ENCODE data around the gene KRT84. TPM values are rescaled to one million over a fixed set of nuclear protein-coding genes. Genes with fewer than 3 reads are reported as not detected.

KRT84 gene
- total RNA-seq, 2 experiments from 2014 or later = not detected

- Mint-ChIP-seq H3K27me3 (no peaks in the 10 kb centered on the region), H3K4me1 (ENCODE audit: low read depth) (peaks cover 30% of the 10 kb centered on the region), H3K27ac (no peak overlapping the region), H3K4me3 (no peak overlapping the region), H3K36me3 (ENCODE audit: low read depth) (no peaks in the 10 kb centered on the region), H3K9me3 (no peaks in the 10 kb centered on the region)
- no peak for TF ChIP-seq CTCF (IDR thresholded peaks at IDR 0.05)
- intact Hi-C loops (cut with micrococcal nuclease) = no loop called here
- DNase-seq = no peak
- no peak for ATAC-seq
- CTCF ChIA-PET = no interaction called here
- POLR2A ChIA-PET = no interaction called here
These were observed 28.5 kb downstream of the KRT84 start for GRCh38 chr12:52356762-52357580.

DNA sequence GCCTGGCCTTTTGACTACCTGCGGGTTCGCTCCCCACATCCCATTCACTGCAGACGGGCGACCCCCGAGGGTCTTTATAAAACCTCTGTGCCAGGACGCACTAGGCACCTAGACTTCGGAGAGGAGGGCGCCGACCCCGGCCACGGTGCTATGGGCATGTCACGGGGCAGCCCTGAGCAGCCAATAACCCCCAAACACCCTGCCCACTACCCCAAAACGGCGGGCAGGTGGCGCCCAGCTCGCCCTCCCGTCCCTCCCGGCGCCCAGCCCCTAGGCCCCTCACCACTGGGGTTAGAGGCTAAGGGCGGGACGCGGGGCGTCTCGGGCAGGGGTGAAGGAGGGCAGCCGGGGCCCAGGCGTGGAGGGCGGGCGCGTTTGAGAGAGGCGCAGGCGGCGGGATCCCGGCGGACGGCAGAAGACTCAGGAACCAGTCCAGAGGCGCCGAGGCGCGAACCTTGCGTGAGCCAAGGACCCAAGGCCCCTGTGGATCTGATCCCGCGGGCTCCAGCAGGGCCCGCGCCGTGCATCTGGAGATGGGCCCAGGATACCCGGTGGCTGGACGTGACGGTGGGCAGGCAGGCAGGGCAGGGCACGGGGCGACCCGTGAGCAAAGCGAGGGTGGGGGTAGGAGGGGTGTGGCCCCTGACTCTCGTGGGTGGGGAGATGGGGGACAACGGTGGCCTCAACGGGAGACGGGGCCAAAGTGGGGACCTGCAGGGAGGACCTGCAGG is 29.3 kb downstream of the KRT84 start:
- POLR2A ChIA-PET = no interaction called here
- Mint-ChIP-seq H3K4me1 (ENCODE audit: low read depth) (peaks cover 33% of the 10 kb centered on the region), H3K27me3 (no peaks in the 10 kb centered on the region), H3K27ac (no peak overlapping the region), H3K36me3 (ENCODE audit: low read depth) (no peaks in the 10 kb centered on the region), H3K9me3 (no peaks in the 10 kb centered on the region), H3K4me3 (no peak overlapping the region)
- no peak for DNase-seq
- TF ChIP-seq CTCF (IDR thresholded peaks at IDR 0.05) = no peak
- intact Hi-C loops (cut with micrococcal nuclease) = no loop called here
- ATAC-seq = no peak
- CTCF ChIA-PET = no interaction called here

GRCh38 chr12:52355176-52355575 is 30.3 kb downstream of the KRT84 start:
- no peak for TF ChIP-seq CTCF (IDR thresholded peaks at IDR 0.05)
- intact Hi-C loops (cut with micrococcal nuclease) = no loop called here
- no peak for DNase-seq
- Mint-ChIP-seq H3K27ac (no peak overlapping the region), H3K9me3 (no peaks in the 10 kb centered on the region), H3K36me3 (ENCODE audit: low read depth) (no peaks in the 10 kb centered on the region), H3K27me3 (no peaks in the 10 kb centered on the region), H3K4me1 (ENCODE audit: low read depth) (peaks cover 39% of the 10 kb centered on the region), H3K4me3 (no peak overlapping the region)
- ChIA-PET CTCF (no interaction called here), POLR2A (no interaction called here)
- ATAC-seq = no peak

DNA sequence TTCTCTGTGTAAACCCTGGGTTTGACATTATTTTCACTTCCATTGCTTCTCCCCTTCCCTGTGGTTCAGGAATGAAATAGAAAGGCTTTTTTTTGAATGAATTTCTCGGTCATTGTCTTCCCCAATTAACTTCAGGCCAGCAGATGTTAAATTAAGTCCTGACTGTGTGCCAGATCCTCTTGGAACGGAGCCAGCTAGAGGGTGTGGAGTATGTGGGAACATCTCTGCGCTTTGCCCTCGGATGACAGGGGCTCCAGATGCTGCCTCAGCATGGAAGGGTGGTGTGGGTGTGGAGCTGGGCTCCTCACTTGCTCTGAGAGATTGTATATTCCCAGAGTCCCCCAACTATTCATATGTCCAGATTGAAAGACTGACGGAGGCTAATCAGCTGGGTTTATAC is 31.3 kb downstream of the KRT84 start:
- no peaks in the 10 kb centered on the region for H3K36me3 Mint-ChIP-seq (ENCODE audit: low read depth)
- peaks cover 33% of the 10 kb centered on the region for H3K4me1 Mint-ChIP-seq (ENCODE audit: low read depth)
- H3K27ac Mint-ChIP-seq = no peak overlapping the region
- intact Hi-C loops (cut with micrococcal nuclease) = no loop called here
- no peaks in the 10 kb centered on the region for H3K9me3 Mint-ChIP-seq
- no peaks in the 10 kb centered on the region for H3K27me3 Mint-ChIP-seq
- POLR2A ChIA-PET = no interaction called here
- ATAC-seq = no peak
- no peak for TF ChIP-seq CTCF (IDR thresholded peaks at IDR 0.05)
- CTCF ChIA-PET = interaction anchor here (1.2 kb wide), 1 partner anchor 197 kb away, joined by 3 read pairs; no protein-coding TSS in a partner anchor
- no peak for DNase-seq
- H3K4me3 Mint-ChIP-seq = no peak overlapping the region

DNA sequence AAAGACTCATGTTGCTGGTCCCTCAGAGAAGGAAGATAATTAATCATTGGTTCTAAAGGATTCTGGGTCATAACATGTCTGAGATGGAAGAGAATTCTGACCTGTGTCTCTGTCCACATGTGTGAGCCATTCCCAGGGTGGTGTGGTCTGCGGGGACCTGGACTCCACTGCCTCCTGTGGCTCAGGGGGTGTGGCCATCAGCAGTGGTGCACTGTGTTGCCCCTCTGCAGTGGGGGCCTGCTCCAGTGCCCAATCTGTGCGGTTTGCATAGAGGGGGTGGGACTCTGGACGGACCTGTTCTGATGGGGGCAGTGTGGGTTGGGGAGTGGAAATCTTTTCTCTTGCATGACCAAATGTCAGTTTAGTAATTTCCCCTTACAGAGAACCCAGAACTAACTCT is 31.7 kb downstream of the KRT84 start:
- Mint-ChIP-seq H3K36me3 (ENCODE audit: low read depth) (no peaks in the 10 kb centered on the region), H3K9me3 (no peaks in the 10 kb centered on the region), H3K4me1 (ENCODE audit: low read depth) (peaks cover 29% of the 10 kb centered on the region), H3K27ac (no peak overlapping the region), H3K27me3 (no peaks in the 10 kb centered on the region), H3K4me3 (no peak overlapping the region)
- no peak for TF ChIP-seq CTCF (IDR thresholded peaks at IDR 0.05)
- ChIA-PET CTCF (interaction anchor here (0.8 to 3.3 kb wide), 4 partner anchors 8 to 531 kb away, joined by 3 to 19 read pairs (median 5); no protein-coding TSS in a partner anchor), POLR2A (no interaction called here)
- intact Hi-C loops (cut with micrococcal nuclease) = no loop called here
- no peak for DNase-seq
- ATAC-seq = no peak

All from activated CD8-positive, alpha-beta T cell treated with anti-CD3 and anti-CD28 coated beads for 36 hours (primary cell).